Erythroblast (primary cell): ENCODE data around the gene MYO9B.

Experiments
- GATA1 ChIP-seq: IDR thresholded peaks from 2 replicates; pipeline ENCODE4 v1.6.1; 2011; ENCODE audit warnings: low read depth, mild to moderate bottlenecking, control low read depth, low read length, moderate library complexity
- POLR2A ChIP-seq: IDR thresholded peaks from 2 replicates; pipeline ENCODE4 v1.6.1; 2011; ENCODE audit warnings: mild to moderate bottlenecking, low read length

DNA sequence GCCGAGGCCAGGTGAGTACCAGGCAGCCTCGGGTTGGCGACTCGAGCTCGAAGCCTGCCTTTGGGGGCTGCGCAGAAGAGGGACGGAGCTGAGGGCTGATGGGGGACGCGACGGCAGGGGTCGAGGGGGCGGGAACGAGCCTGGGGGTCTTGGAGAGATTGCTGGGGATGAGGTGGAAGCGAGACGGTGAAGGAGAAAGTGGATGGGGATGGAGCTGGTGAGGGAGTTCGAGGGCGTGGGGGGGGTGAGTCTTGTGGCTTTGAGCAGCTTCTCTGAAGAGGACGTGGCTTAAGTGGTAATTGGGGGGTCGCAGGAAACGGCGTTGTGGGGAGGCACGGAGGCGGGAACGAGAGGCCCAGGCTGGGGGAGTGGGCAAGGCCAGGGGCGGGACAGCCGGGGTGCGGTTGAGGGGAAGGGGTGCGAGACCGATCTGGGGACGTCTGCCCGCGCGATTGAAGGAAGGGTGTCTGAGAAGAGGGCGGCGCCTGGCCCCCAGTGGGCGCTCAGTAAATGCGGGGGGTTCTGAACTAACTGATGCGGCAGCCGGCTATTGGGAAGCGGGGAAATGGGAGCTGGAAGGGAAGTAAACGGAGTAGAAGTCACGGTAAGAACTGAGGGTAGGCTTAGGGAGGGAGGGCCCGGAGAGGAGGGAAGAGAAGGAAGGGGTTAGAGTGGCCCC lies 426 bp downstream of the MYO9B start:
- TF ChIP-seq POLR2A (no peak), GATA1 (no peak)
